Heart right ventricle (tissue), 16 donors: ENCODE measurements around the gene SRPK3. TPM values are rescaled to one million over a fixed set of nuclear protein-coding genes. Genes with fewer than 3 reads are reported as not detected.

Source experiments
- ATAC-seq, 8 donors: fragments of 200-7000 bp; cut with Tn5 transposase; one replicate each; pipeline ENCODE4 v1.9.1; 2020; ENCODE audit warnings: mild to moderate bottlenecking in 8 of 8, moderate library complexity in 8 of 8, moderate number of reproducible peaks in 1 of 8
- DNase-seq, 2 donors: peaks; one replicate each; pipeline ENCODE4 v3.0.0-alpha.2; 2020
- H3K27ac ChIP-seq, 10 donors: fragments of 200-600 bp; sonication (generic) in 2 of 10; one replicate each; pipeline versions ENCODE4 v1.5.0 to v1.8.0; 2020 to 2022; ENCODE audit warnings: mild to moderate bottlenecking in 3 of 10
- H3K27me3 ChIP-seq, 7 donors: fragments of 200-600 bp; one replicate each; pipeline ENCODE4 v1.8.0; 2021 to 2022; ENCODE audit warnings: mild to moderate bottlenecking in 2 of 7
- H3K36me3 ChIP-seq, 9 donors: fragments of 200-600 bp; sonication (generic) in 1 of 9; one replicate each; pipeline versions ENCODE4 v1.5.0 to v1.8.0; 2020 to 2022; ENCODE audit warnings: mild to moderate bottlenecking in 2 of 9
- H3K4me1 ChIP-seq, 9 donors: fragments of 200-600 bp; sonication (generic) in 1 of 9; one replicate each; pipeline versions ENCODE4 v1.5.0 to v1.8.0; 2020 to 2022; ENCODE audit warnings: mild to moderate bottlenecking in 4 of 9
- H3K4me3 ChIP-seq, 10 donors: fragments of 200-600 bp; sonication (generic) in 2 of 10; one replicate each; pipeline versions ENCODE4 v1.5.0 to v1.8.0; 2020 to 2022; ENCODE audit warnings: mild to moderate bottlenecking in 7 of 10, moderate library complexity in 2 of 10
- H3K9me3 ChIP-seq, 11 donors: fragments of 200-600 bp in 10 of 11; sonication (generic) in 2 of 11; one replicate each; pipeline versions ENCODE4 v1.5.0 to v1.8.0; 2013 to 2022; ENCODE audit warnings: mild to moderate bottlenecking in 2 of 11, control low read depth in 1 of 11, moderate library complexity in 1 of 11
- WGBS, 2 donors: extraction: QIAGEN DNeasy Blood & Tissue Kit; methylation state at CpG; one replicate each; pipeline ENCODE4 v1.1.7; 2013; ENCODE audit warnings: inconsistent platforms in 1 of 2; 5-methylcytosine and 5-hydroxymethylcytosine counted together
- intact Hi-C, 10 donors: fragments of 100-400 bp; cut with DNase I; formaldehyde crosslinking; loops; one replicate each; pipeline versions ENCODE4 v1.11.1 to v1.14.2; 2022
- polyA plus RNA-seq, 2 donors: library from polyadenylated mRNA; stranded (reverse); fragments of 200-250 nt; gene quantifications; one replicate each; pipeline ENCODE4 v1.2.3, GENCODE V29; 2013
- total RNA-seq, 10 donors: library from RNA; stranded (reverse); fragmentation: NEBNext Ultra II Directional in 3 of 10; extraction: Animal tissue kit (Norgen Biotek cat#: 25700) in 3 of 10; gene quantifications; one replicate each; pipeline versions ENCODE4 v1.2.1 to v1.2.4, GENCODE V29; 2021 to 2023
- TF ChIP-seq, protein P1 (sequence below), 9 donors: fragments of 200-600 bp; sonication (generic) in 2 of 9; IDR thresholded peaks; one replicate each; pipeline versions ENCODE4 v1.5.0 to v1.8.0; 2021 to 2022; ENCODE audit warnings: antibody characterized with exemption in 9 of 9, mild to moderate bottlenecking in 5 of 9, moderate library complexity in 1 of 9
- donor health status: Arrhythmogenic right ventricular cardiomyopathy.
- donor health status: ischemic (EF 13 %, LVEDD 7.1; RV severe dilation, severe dysfunction).
- donor health status: healthy with polysubstance abuse.
- donor health status: DM: no; HTN: yes; CAD: no.
- donor health status: DM: no; HTN: no; CAD: no.
- donor health status: ischemic (EF 25% LVEDD 6.9; RV normal size, moderate dysfunction).
- donor health status: ischemic (EF 25% LVEDD 5.7; RV mildly dilated, moderate dysfunction).
- donor health status: healthy.
- donor health status: DM: yes; HTN: yes; CAD: no.
- donor health status: Ischemic cardiomyopathy.
- donor health status: ischemic (EF 35%, LVEDD 5.7; RV mildly dilated, moderate dysfunction).
- donor health status: nonischemic (EF 11% LVEDD 7.7; RV severe dilation, severe dysfunction).
- donor health status: DM: yes; HTN: yes; CAD: no.
- donor health status: PGD.
- donor health status: ischemic (EF 29% LVEDD 5.4; RV normal size, mild dysfunction).
- donor health status: nonischemic (EF 23%, LVEDD 6.1; RV moderate dilation, normal function).

Gene SRPK3
- total and polyA plus RNA-seq, 12 donors, result 9.9 to 52.7 (median 44.8) TPM

GRCh38 chrX:153793291-153793690 is 12.4 kb downstream of the SRPK3 start:
- peaks cover 0 to 47% (median 0%) of the 10 kb centered on the region in 9 donors for H3K36me3 ChIP-seq
- H3K27me3 ChIP-seq, result no peaks in the 10 kb centered on the region
- H3K4me1 ChIP-seq, result peaks cover 0 to 44% (median 26%) of the 10 kb centered on the region in 9 donors
- peak overlapping the region; percentile 88 to 97 (median 94) for H3K27ac ChIP-seq
- peak in 2 of 8 donors; percentile 4 to 9 for ATAC-seq
- WGBS, 2 donors, result 4% methylated on average over 6 to 7 of the region's 7 CpGs
- TF ChIP-seq, protein P1, sequence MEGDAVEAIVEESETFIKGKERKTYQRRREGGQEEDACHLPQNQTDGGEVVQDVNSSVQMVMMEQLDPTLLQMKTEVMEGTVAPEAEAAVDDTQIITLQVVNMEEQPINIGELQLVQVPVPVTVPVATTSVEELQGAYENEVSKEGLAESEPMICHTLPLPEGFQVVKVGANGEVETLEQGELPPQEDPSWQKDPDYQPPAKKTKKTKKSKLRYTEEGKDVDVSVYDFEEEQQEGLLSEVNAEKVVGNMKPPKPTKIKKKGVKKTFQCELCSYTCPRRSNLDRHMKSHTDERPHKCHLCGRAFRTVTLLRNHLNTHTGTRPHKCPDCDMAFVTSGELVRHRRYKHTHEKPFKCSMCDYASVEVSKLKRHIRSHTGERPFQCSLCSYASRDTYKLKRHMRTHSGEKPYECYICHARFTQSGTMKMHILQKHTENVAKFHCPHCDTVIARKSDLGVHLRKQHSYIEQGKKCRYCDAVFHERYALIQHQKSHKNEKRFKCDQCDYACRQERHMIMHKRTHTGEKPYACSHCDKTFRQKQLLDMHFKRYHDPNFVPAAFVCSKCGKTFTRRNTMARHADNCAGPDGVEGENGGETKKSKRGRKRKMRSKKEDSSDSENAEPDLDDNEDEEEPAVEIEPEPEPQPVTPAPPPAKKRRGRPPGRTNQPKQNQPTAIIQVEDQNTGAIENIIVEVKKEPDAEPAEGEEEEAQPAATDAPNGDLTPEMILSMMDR (IDR thresholded peaks at IDR 0.05), result no peak
- DNase-seq, result peak in 1 of 2 donors; percentile 22
- intact Hi-C loops, result loop anchor here in 4 of 10 donors (10.0 kb wide), 2 partner anchors 132 to 152 kb away; partner anchors contain the start of genes ARHGAP4 (in 3 of the 4) and RENBP (in 1 of the 4)
- peak overlapping the region; percentile 53 to 80 (median 75) for H3K4me3 ChIP-seq
- H3K9me3 ChIP-seq, result peaks cover 0 to 21% (median 0%) of the 10 kb centered on the region in 11 donors

DNA sequence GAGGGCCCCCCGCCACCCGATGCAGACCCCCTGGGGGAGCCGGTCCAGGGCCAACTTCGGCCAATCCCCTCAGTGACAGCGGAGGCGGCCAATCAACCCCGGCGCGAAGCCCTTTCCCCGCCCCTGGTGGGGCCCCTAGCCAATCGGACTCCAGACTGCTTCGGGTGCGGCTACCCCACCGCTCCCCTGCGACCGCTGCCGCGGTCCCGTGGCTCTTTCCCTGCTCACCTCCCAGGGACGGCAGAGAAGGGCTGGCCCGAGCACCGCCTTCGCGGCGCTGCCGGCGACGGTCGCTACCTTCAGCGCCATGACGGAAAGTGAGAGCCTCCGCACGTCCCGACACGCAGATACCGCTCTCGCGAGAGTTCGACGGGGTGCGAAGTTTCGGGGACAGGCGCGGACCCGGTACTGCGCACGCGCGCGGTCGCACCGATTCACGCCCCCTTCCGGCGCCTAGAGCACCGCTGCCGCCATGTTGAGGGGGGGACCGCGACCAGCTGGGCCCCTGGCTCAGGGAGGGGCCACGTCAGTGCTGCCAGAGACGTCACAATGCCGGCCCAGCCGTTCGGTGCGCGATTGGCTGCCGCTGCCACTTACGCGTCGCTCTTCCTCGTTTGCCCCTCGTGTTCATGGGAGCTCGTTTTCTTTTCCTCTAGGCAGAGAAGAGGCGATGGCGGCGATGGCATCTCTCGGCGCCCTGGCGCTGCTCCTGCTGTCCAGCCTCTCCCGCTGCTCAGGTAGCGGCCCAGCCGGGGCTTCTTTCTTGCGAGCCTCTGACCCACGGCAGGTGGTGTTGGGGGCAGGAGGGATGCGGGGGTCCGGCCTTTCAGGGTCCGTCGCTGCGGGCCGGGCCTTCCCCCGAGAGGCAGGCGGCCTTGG is 13.4 kb downstream of the SRPK3 start, which contains the start of the genes IDH3G and SSR4:
Gene IDH3G, minus strand, starts transcription at position 358 of the 879 bp plus-strand sequence. Its CDS starts 49 bp downstream, at position 309.
Gene SSR4, plus strand, starts transcription at position 651 of the 879 bp plus-strand sequence. Its CDS starts 20 bp downstream, at position 671.
- peaks cover 0 to 44% (median 26%) of the 10 kb centered on the region in 9 donors for H3K4me1 ChIP-seq
- WGBS, 2 donors, result 0 to 1% methylated on average over 44 to 87 of the region's 92 CpGs
- H3K4me3 ChIP-seq, result peak within 1 kb of the TSS; percentile 53 to 80 (median 75)
- H3K9me3 ChIP-seq, result peaks cover 0 to 21% (median 0%) of the 10 kb centered on the region in 11 donors
- peaks cover 0 to 48% (median 0%) of the 10 kb centered on the region in 9 donors for H3K36me3 ChIP-seq
- H3K27me3 ChIP-seq, result no peaks in the 10 kb centered on the region
- TF ChIP-seq, protein P1 (IDR thresholded peaks at IDR 0.05), result peak in 7 of 9 donors; percentile 7 to 54 (median 31)
- intact Hi-C loops, result loop anchor here in 5 of 10 donors (2.0 to 10.0 kb wide), 3 partner anchors 29 to 151 kb away; partner anchors contain the start of genes ARHGAP4 (in 3 of the 5), PLXNB3 (in 1 of the 5) and RENBP (in 1 of the 5)
- DNase-seq (peak; percentile 91 to 93), ATAC-seq (peak; percentile 93 to 97 (median 96))
- peak within 1 kb of the TSS; percentile 88 to 97 (median 94) for H3K27ac ChIP-seq

DNA sequence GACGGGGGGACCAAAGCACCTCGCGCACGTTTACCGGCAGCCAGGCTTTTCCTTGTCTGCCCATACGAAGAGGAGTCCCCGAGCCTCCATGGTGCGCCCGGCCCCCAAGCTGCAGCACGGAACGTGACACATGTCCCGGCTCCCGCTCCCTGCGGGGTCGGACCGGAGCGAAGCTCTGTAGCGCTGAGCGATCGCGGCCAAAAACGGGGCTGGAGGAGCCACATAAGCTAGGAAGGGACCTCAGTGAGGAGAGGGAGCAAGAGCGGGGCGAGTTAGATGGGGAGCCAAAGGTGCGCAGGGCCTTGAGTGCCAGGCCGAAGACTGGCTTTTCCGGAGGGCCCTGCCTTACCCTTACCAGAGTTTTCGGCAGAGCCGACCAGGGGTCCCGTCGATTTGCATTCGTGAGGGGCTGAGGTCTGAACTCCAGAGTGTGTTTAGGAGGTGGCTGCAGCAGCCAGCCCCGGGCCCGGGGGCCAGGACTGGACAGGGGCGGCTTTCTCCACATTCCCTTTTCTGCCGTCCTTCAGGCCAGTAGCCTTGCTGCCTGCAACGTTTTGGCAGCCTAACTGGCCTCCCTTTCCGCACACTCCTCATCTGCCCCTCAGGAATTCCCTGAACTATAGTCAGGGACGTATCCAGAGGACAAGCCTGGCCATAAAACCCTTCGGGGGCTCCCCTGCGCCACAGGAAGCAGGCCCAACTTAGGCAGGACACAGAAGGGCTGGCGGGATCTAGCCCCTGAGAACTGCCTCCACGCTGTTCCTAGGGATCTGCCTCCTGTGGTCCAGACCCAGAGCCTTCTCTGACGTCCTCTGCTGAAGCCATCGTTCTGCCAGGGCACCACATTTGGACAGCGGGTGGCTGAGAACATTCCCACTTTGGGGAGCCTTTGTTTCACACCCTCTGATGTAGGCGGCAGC is 14.3 kb downstream of the SRPK3 start:
- TF ChIP-seq, protein P1 (IDR thresholded peaks at IDR 0.05), result no peak
- no peaks in the 10 kb centered on the region for H3K27me3 ChIP-seq
- H3K27ac ChIP-seq, result peak overlapping the region; percentile 54 to 97 (median 94)
- H3K4me1 ChIP-seq, result peaks cover 0 to 44% (median 26%) of the 10 kb centered on the region in 9 donors
- peaks cover 0 to 21% (median 0%) of the 10 kb centered on the region in 11 donors for H3K9me3 ChIP-seq
- peak overlapping the region; percentile 53 to 80 (median 75) for H3K4me3 ChIP-seq
- intact Hi-C loops, result loop anchor here in 5 of 10 donors (2.0 to 10.0 kb wide), 3 partner anchors 30 to 150 kb away; partner anchors contain the start of genes ARHGAP4 (in 3 of the 5), PLXNB3 (in 1 of the 5) and RENBP (in 1 of the 5)
- DNase-seq, result no peak
- peak in 4 of 8 donors; percentile 1 to 6 (median 4) for ATAC-seq
- H3K36me3 ChIP-seq, result peaks cover 0 to 40% (median 0%) of the 10 kb centered on the region in 9 donors
- 6% methylated on average over 38 to 47 of the region's 47 CpGs for WGBS, 2 donors
